ENCODE results near the gene KIAA1549.

KIAA1549 gene

GRCh38 chr7:138902161-138902560, 79.0 kb downstream of the KIAA1549 start:
- Histone ChIP-seq H3K4me1 (ENCODE audit: control insufficient read depth, insufficient read depth, low read length, poor library complexity, severe bottlenecking) (peaks cover 23% of the 10 kb centered on the region), H3K27ac (ENCODE audit: insufficient read depth, low read length, poor library complexity, severe bottlenecking) (no peak overlapping the region), H3K9me3 (ENCODE audit: control insufficient read depth, low read length) (no peaks in the 10 kb centered on the region), H3K4me3 (ENCODE audit: insufficient read depth, low read depth, low read length, poor library complexity, severe bottlenecking) (no peak overlapping the region), H3K27me3 (replicated peaks; ENCODE audit: control insufficient read depth, insufficient read depth, low read length, poor library complexity, severe bottlenecking) (no peaks in the 10 kb centered on the region), H3K36me3 (ENCODE audit: control insufficient read depth, insufficient read depth, low read length) (no peaks in the 10 kb centered on the region)
- no peak for DNase-seq

- no peak for DNase-seq
- no peaks in the 10 kb centered on the region for H3K36me3 ChIP-seq (ENCODE audit: control insufficient read depth, insufficient read depth, low read length)
- no peak overlapping the region for H3K27ac ChIP-seq (ENCODE audit: insufficient read depth, low read length, poor library complexity, severe bottlenecking)
- no peak overlapping the region for H3K4me3 ChIP-seq (ENCODE audit: insufficient read depth, low read depth, low read length, poor library complexity, severe bottlenecking)
- peaks cover 23% of the 10 kb centered on the region for H3K4me1 ChIP-seq (ENCODE audit: control insufficient read depth, insufficient read depth, low read length, poor library complexity, severe bottlenecking)
- H3K27me3 ChIP-seq (replicated peaks; ENCODE audit: control insufficient read depth, insufficient read depth, low read length, poor library complexity, severe bottlenecking): no peaks in the 10 kb centered on the region
- no peaks in the 10 kb centered on the region for H3K9me3 ChIP-seq (ENCODE audit: control insufficient read depth, low read length)
Measured at GRCh38 chr7:138900035-138900828, 81.0 kb downstream of the KIAA1549 start.

- H3K36me3 ChIP-seq (ENCODE audit: control insufficient read depth, insufficient read depth, low read length): no peaks in the 10 kb centered on the region
- DNase-seq: no peak
Measured at GRCh38 chr7:138898802-138899201, 82.4 kb downstream of the KIAA1549 start.

GRCh38 chr7:138898255-138898654, 82.9 kb downstream of the KIAA1549 start:
- Histone ChIP-seq H3K27ac (ENCODE audit: insufficient read depth, low read length, poor library complexity, severe bottlenecking) (no peak overlapping the region), H3K36me3 (ENCODE audit: control insufficient read depth, insufficient read depth, low read length) (no peaks in the 10 kb centered on the region), H3K4me3 (ENCODE audit: insufficient read depth, low read depth, low read length, poor library complexity, severe bottlenecking) (no peak overlapping the region), H3K9me3 (ENCODE audit: control insufficient read depth, low read length) (no peaks in the 10 kb centered on the region), H3K4me1 (ENCODE audit: control insufficient read depth, insufficient read depth, low read length, poor library complexity, severe bottlenecking) (peaks cover 13% of the 10 kb centered on the region), H3K27me3 (replicated peaks; ENCODE audit: control insufficient read depth, insufficient read depth, low read length, poor library complexity, severe bottlenecking) (no peaks in the 10 kb centered on the region)
- peak in 1 of 3 donors; percentile 13 for DNase-seq

More at GRCh38 chr7:138898802-138899201, 82.4 kb downstream of the KIAA1549 start:
- H3K27me3 ChIP-seq (replicated peaks; ENCODE audit: control insufficient read depth, insufficient read depth, low read length, poor library complexity, severe bottlenecking): no peaks in the 10 kb centered on the region
- H3K4me1 ChIP-seq (ENCODE audit: control insufficient read depth, insufficient read depth, low read length, poor library complexity, severe bottlenecking): peaks cover 18% of the 10 kb centered on the region
- H3K9me3 ChIP-seq (ENCODE audit: control insufficient read depth, low read length): no peaks in the 10 kb centered on the region
- no peak overlapping the region for H3K4me3 ChIP-seq (ENCODE audit: insufficient read depth, low read depth, low read length, poor library complexity, severe bottlenecking)
- H3K27ac ChIP-seq (ENCODE audit: insufficient read depth, low read length, poor library complexity, severe bottlenecking): no peak overlapping the region

- H3K9me3 ChIP-seq (ENCODE audit: control insufficient read depth, low read length): no peaks in the 10 kb centered on the region
- no peaks in the 10 kb centered on the region for H3K36me3 ChIP-seq (ENCODE audit: control insufficient read depth, insufficient read depth, low read length)
- H3K27ac ChIP-seq (ENCODE audit: insufficient read depth, low read length, poor library complexity, severe bottlenecking): no peak overlapping the region
- no peaks in the 10 kb centered on the region for H3K4me1 ChIP-seq (ENCODE audit: control insufficient read depth, insufficient read depth, low read length, poor library complexity, severe bottlenecking)
- DNase-seq: no peak
- no peaks in the 10 kb centered on the region for H3K27me3 ChIP-seq (replicated peaks; ENCODE audit: control insufficient read depth, insufficient read depth, low read length, poor library complexity, severe bottlenecking)
- no peak overlapping the region for H3K4me3 ChIP-seq (ENCODE audit: insufficient read depth, low read depth, low read length, poor library complexity, severe bottlenecking)
Measured at GRCh38 chr7:138895679-138896078, 85.5 kb downstream of the KIAA1549 start.

- Histone ChIP-seq H3K27ac (ENCODE audit: insufficient read depth, low read length, poor library complexity, severe bottlenecking) (no peak overlapping the region), H3K36me3 (ENCODE audit: control insufficient read depth, insufficient read depth, low read length) (no peaks in the 10 kb centered on the region), H3K9me3 (ENCODE audit: control insufficient read depth, low read length) (no peaks in the 10 kb centered on the region), H3K4me1 (ENCODE audit: control insufficient read depth, insufficient read depth, low read length, poor library complexity, severe bottlenecking) (no peaks in the 10 kb centered on the region), H3K4me3 (ENCODE audit: insufficient read depth, low read depth, low read length, poor library complexity, severe bottlenecking) (no peak overlapping the region), H3K27me3 (replicated peaks; ENCODE audit: control insufficient read depth, insufficient read depth, low read length, poor library complexity, severe bottlenecking) (no peaks in the 10 kb centered on the region)
- no peak for DNase-seq
Measured at GRCh38 chr7:138893258-138893657, 87.9 kb downstream of the KIAA1549 start.

GRCh38 chr7:138892812-138893211, 88.4 kb downstream of the KIAA1549 start:
- Histone ChIP-seq H3K27me3 (replicated peaks; ENCODE audit: control insufficient read depth, insufficient read depth, low read length, poor library complexity, severe bottlenecking) (no peaks in the 10 kb centered on the region), H3K4me3 (ENCODE audit: insufficient read depth, low read depth, low read length, poor library complexity, severe bottlenecking) (no peak overlapping the region), H3K4me1 (ENCODE audit: control insufficient read depth, insufficient read depth, low read length, poor library complexity, severe bottlenecking) (no peaks in the 10 kb centered on the region), H3K27ac (ENCODE audit: insufficient read depth, low read length, poor library complexity, severe bottlenecking) (no peak overlapping the region), H3K36me3 (ENCODE audit: control insufficient read depth, insufficient read depth, low read length) (no peaks in the 10 kb centered on the region), H3K9me3 (ENCODE audit: control insufficient read depth, low read length) (no peaks in the 10 kb centered on the region)
- no peak for DNase-seq

GRCh38 chr7:138892006-138892630, 89.1 kb downstream of the KIAA1549 start:
- no peak overlapping the region for H3K27ac ChIP-seq (ENCODE audit: insufficient read depth, low read length, poor library complexity, severe bottlenecking)
- H3K9me3 ChIP-seq (ENCODE audit: control insufficient read depth, low read length): no peaks in the 10 kb centered on the region
- no peak for DNase-seq
- no peak overlapping the region for H3K4me3 ChIP-seq (ENCODE audit: insufficient read depth, low read depth, low read length, poor library complexity, severe bottlenecking)
- H3K4me1 ChIP-seq (ENCODE audit: control insufficient read depth, insufficient read depth, low read length, poor library complexity, severe bottlenecking): no peaks in the 10 kb centered on the region
- H3K27me3 ChIP-seq (replicated peaks; ENCODE audit: control insufficient read depth, insufficient read depth, low read length, poor library complexity, severe bottlenecking): no peaks in the 10 kb centered on the region
- H3K36me3 ChIP-seq (ENCODE audit: control insufficient read depth, insufficient read depth, low read length): no peaks in the 10 kb centered on the region

- H3K4me1 ChIP-seq (ENCODE audit: control insufficient read depth, insufficient read depth, low read length, poor library complexity, severe bottlenecking): no peaks in the 10 kb centered on the region
- no peak for DNase-seq
- H3K4me3 ChIP-seq (ENCODE audit: insufficient read depth, low read depth, low read length, poor library complexity, severe bottlenecking): no peak overlapping the region
- H3K27ac ChIP-seq (ENCODE audit: insufficient read depth, low read length, poor library complexity, severe bottlenecking): no peak overlapping the region
- no peaks in the 10 kb centered on the region for H3K36me3 ChIP-seq (ENCODE audit: control insufficient read depth, insufficient read depth, low read length)
- H3K27me3 ChIP-seq (replicated peaks; ENCODE audit: control insufficient read depth, insufficient read depth, low read length, poor library complexity, severe bottlenecking): no peaks in the 10 kb centered on the region
- no peaks in the 10 kb centered on the region for H3K9me3 ChIP-seq (ENCODE audit: control insufficient read depth, low read length)
Measured at GRCh38 chr7:138891446-138891810, 89.8 kb downstream of the KIAA1549 start.
